ENCODE results near the gene ECEL1. TPM values are rescaled to one million over a fixed set of nuclear protein-coding genes. Genes with fewer than 3 reads are reported as not detected.

ECEL1 gene
- total and polyA plus RNA-seq, 2 experiments from 2014 or later = 6.7 to 17.5 TPM

GRCh38 chr2:232480201-232481190 lies 7.1 kb downstream of the ECEL1 start:
- Mint-ChIP-seq H3K4me3 (no peak overlapping the region), H3K36me3 (ENCODE audit: low read depth) (no peaks in the 10 kb centered on the region), H3K27ac (no peak overlapping the region), H3K9me3 (no peaks in the 10 kb centered on the region), H3K27me3 (ENCODE audit: insufficient read depth, low read depth, poor library complexity) (peaks cover 36% of the 10 kb centered on the region), H3K4me1 (peaks cover 8% of the 10 kb centered on the region)
- H3K4me1 ChIP-seq (ENCODE audit: insufficient read depth) = no peaks in the 10 kb centered on the region
- TF ChIP-seq NANOG (IDR thresholded peaks at IDR 0.05; ENCODE audit: borderline replicate concordance) (no peak), REST (IDR thresholded peaks at IDR 0.05; ENCODE audit: unreplicated experiment) (no peak), ZNF331 (CRISPR knock-in tag; IDR thresholded peaks at IDR 0.05; ENCODE audit: low read depth) (no peak), ZNF114 (CRISPR knock-in tag; IDR thresholded peaks at IDR 0.05) (no peak), EZH2 (IDR thresholded peaks at IDR 0.05; ENCODE audit: low read depth, unreplicated experiment) (no peak), CREB1 (CRISPR knock-in tag; IDR thresholded peaks at IDR 0.05; ENCODE audit: low read depth) (no peak), EZH2phosphoT487 (IDR thresholded peaks at IDR 0.05; ENCODE audit: unreplicated experiment) (no peak), POLR2AphosphoS5 (IDR thresholded peaks at IDR 0.05; ENCODE audit: low read depth) (no peak), ETS1 (IDR thresholded peaks at IDR 0.05) (no peak), JUNB (IDR thresholded peaks at IDR 0.05; ENCODE audit: unreplicated experiment) (no peak), ZNF462 (CRISPR knock-in tag; IDR thresholded peaks at IDR 0.05) (no peak), STAT1 (IDR thresholded peaks at IDR 0.05; ENCODE audit: unreplicated experiment) (no peak), CTCF (conservative IDR thresholded peaks at IDR 0.05; ENCODE audit: low read depth in 2 of 2) (no peak)
- no peaks in the 10 kb centered on the region for H3K36me3 ChIP-seq (ENCODE audit: insufficient read depth)
- H4K20me1 ChIP-seq (replicated peaks; ENCODE audit: insufficient read depth) = no peaks in the 10 kb centered on the region
- peaks cover 23% of the 10 kb centered on the region for H3K27me3 ChIP-seq (ENCODE audit: insufficient read depth)
- no peak for ATAC-seq
- no peak overlapping the region for H3K4me3 ChIP-seq
- no peaks in the 10 kb centered on the region for H3K9me2 ChIP-seq (ENCODE audit: insufficient read depth)
- H3K79me2 ChIP-seq (replicated peaks; ENCODE audit: insufficient read depth) = no peaks in the 10 kb centered on the region
- no peaks in the 10 kb centered on the region for H3F3A ChIP-seq (replicated peaks; ENCODE audit: low read depth)
- no peak for DNase-seq (ENCODE audit: low spot score)
- H2AFZ ChIP-seq = no peak overlapping the region
- no peak overlapping the region for H3K27ac ChIP-seq (ENCODE audit: low read depth)
- H3K4me2 ChIP-seq = no peak overlapping the region
